Gastrocnemius medialis (tissue), 4 donors: ENCODE results near the gene PHKA2. TPM values are rescaled to one million over a fixed set of nuclear protein-coding genes. Genes with fewer than 3 reads are reported as not detected.
A peak's percentile ranks its signal among the peaks of the same experiment; 100 is the strongest.

Source experiments
- ATAC-seq, 2 donors: fragments of 150-250 bp; one replicate each; pipeline ENCODE4 v1.9.1; 2016
- DNase-seq, 2 donors: peaks; one replicate each; pipeline ENCODE4 v3.0.0-alpha.2; 2019
- H3K27ac ChIP-seq, 4 donors: fragments of 200-600 bp; sonication (generic); 1 replicate in 1 of 4; 2 replicates in 3 of 4; pipeline ENCODE4 v1.5.1; 2016 to 2018; ENCODE audit warnings: mild to moderate bottlenecking in 2 of 4, moderate library complexity in 1 of 4
- H3K27me3 ChIP-seq, 3 donors: fragments of 200-600 bp; sonication (generic) in 2 of 3; 1 replicate in 1 of 3; 2 replicates in 2 of 3; pipeline versions ENCODE4 v1.5.1 to v1.6.0; 2016 to 2019; ENCODE audit warnings: mild to moderate bottlenecking in 1 of 3, moderate library complexity in 1 of 3
- H3K36me3 ChIP-seq, 2 donors: fragments of 200-600 bp; sonication (generic) in 1 of 2; one replicate each; pipeline ENCODE4 v1.5.1; 2017 to 2018
- H3K4me1 ChIP-seq, 2 donors: fragments of 200-600 bp; sonication (generic) in 1 of 2; one replicate each; pipeline ENCODE4 v1.5.1; 2016 to 2017; ENCODE audit warnings: mild to moderate bottlenecking in 2 of 2
- H3K4me3 ChIP-seq, 4 donors: fragments of 200-600 bp; sonication (generic) in 3 of 4; 1 replicate in 1 of 4; 2 replicates in 3 of 4; pipeline ENCODE4 v1.5.1; 2016 to 2019; ENCODE audit warnings: mild to moderate bottlenecking in 2 of 4
- H3K9me3 ChIP-seq, 3 donors: fragments of 200-600 bp; sonication (generic) in 2 of 3; 1 replicate in 1 of 3; 2 replicates in 2 of 3; pipeline ENCODE4 v1.5.1; 2016 to 2019
- POLR2A ChIP-seq, 2 donors: fragments of 450-650 bp; IDR thresholded peaks; one replicate each; pipeline ENCODE4 v1.6.1; 2017; ENCODE audit warnings: antibody characterized with exemption in 2 of 2, mild to moderate bottlenecking in 2 of 2, moderate library complexity in 2 of 2
- in situ Hi-C, 4 donors: fragments of 200-750 bp; cut with MboI; loops; one replicate each; pipeline versions ENCODE4 v1.15.0 to v1.8.0; 2017; ENCODE audit warnings: low sequenced_read_pairs in 4 of 4
- intact Hi-C: fragments of 100-400 bp; cut with DNase I; formaldehyde crosslinking; loops from one replicate; pipeline ENCODE4 v1.15.1; 2023; ENCODE audit warnings: low total_unique reads
- total RNA-seq, 4 donors: library from RNA; depleted of rRNA; stranded (reverse); fragments of >200 nt; gene quantifications; one replicate each; pipeline versions ENCODE4 v1.1.0 to v1.2.3, GENCODE V29; 2016
- TF ChIP-seq, protein P1 (sequence below), 5 experiments: fragments of 450-650 bp in 3 of 5; fragments of 200-600 bp in 2 of 5; sonication (generic) in 2 of 5; IDR thresholded peaks in 4 of 5; conservative IDR thresholded peaks in 1 of 5; 1 replicate in 4 of 5; 2 replicates in 1 of 5; pipeline ENCODE4 v1.5.1; 2016 to 2019; ENCODE audit warnings: antibody characterized with exemption in 5 of 5, mild to moderate bottlenecking in 3 of 5, moderate library complexity in 3 of 5

PHKA2 gene
- total RNA-seq, 4 donors from 2014 or later, result 4.6 to 20.6 (median 11.0) TPM

DNA sequence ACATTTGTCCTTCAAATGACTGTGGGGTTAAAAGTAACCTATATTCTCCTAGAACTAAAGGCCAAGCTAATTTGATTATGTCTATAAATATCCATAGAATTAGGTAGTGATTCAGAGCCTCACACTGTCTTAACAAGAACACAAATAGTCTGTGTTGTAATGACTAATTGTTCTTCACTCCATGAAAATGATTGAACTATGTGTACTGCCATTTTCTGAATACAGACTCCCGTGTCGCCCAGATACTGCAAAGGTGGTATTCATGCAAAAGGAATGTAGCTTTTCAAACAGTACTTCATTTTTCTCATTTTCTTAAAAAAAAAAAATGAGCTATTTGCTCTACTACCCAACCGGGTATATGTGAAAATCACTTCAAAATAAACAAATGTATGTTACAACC lies 11.3 kb upstream of the PHKA2 start:
- H3K9me3 ChIP-seq, result no peaks in the 10 kb centered on the region
- H3K27me3 ChIP-seq, result no peaks in the 10 kb centered on the region
- no peaks in the 10 kb centered on the region for H3K4me1 ChIP-seq
- no peak overlapping the region for H3K27ac ChIP-seq
- DNase-seq (no peak), ATAC-seq (no peak)
- TF ChIP-seq, protein P1, sequence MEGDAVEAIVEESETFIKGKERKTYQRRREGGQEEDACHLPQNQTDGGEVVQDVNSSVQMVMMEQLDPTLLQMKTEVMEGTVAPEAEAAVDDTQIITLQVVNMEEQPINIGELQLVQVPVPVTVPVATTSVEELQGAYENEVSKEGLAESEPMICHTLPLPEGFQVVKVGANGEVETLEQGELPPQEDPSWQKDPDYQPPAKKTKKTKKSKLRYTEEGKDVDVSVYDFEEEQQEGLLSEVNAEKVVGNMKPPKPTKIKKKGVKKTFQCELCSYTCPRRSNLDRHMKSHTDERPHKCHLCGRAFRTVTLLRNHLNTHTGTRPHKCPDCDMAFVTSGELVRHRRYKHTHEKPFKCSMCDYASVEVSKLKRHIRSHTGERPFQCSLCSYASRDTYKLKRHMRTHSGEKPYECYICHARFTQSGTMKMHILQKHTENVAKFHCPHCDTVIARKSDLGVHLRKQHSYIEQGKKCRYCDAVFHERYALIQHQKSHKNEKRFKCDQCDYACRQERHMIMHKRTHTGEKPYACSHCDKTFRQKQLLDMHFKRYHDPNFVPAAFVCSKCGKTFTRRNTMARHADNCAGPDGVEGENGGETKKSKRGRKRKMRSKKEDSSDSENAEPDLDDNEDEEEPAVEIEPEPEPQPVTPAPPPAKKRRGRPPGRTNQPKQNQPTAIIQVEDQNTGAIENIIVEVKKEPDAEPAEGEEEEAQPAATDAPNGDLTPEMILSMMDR (IDR thresholded peaks at IDR 0.05 in 4 of 5, conservative IDR thresholded peaks at IDR 0.05 in 1 of 5), result no peak
- no peak for TF ChIP-seq POLR2A (IDR thresholded peaks at IDR 0.05)
- H3K4me3 ChIP-seq, result no peak overlapping the region
- in situ Hi-C loops (loop anchor here in 2 of 4 donors (25.0 kb wide), 1 partner anchor 342 kb away; the partner anchor contains the start of gene PDHA1 (in 2 of the 2)), intact Hi-C loops (no loop called here)
- no peaks in the 10 kb centered on the region for H3K36me3 ChIP-seq

DNA sequence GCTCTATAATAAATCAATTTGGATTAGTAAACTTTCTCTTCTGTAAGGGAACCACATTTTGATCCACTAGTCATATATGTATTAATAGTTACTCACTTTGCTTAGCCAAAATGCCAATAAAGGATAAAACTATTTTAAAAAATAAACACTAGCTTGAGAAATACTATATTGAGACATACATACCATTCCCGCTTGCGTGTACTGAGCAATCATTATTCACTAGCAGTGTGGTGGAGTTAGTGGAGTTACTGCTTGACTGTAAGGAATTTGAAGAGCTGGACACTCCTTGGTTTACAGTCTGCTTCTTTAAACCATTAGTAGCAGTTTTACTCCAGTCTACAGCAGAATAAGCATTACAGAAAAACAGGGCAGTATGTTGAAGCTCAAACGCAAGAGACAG lies 10.8 kb upstream of the PHKA2 start:
- Histone ChIP-seq H3K36me3 (no peaks in the 10 kb centered on the region), H3K4me3 (no peak overlapping the region), H3K9me3 (no peaks in the 10 kb centered on the region), H3K27me3 (no peaks in the 10 kb centered on the region), H3K4me1 (no peaks in the 10 kb centered on the region), H3K27ac (no peak overlapping the region)
- no peak for TF ChIP-seq POLR2A (IDR thresholded peaks at IDR 0.05)
- TF ChIP-seq, protein P1 (IDR thresholded peaks at IDR 0.05 in 4 of 5, conservative IDR thresholded peaks at IDR 0.05 in 1 of 5), result no peak
- DNase-seq (no peak), ATAC-seq (no peak)
- intact Hi-C loops (no loop called here), in situ Hi-C loops (loop anchor here in 2 of 4 donors (25.0 kb wide), 1 partner anchor 343 kb away; the partner anchor contains the start of gene PDHA1 (in 2 of the 2))

DNA sequence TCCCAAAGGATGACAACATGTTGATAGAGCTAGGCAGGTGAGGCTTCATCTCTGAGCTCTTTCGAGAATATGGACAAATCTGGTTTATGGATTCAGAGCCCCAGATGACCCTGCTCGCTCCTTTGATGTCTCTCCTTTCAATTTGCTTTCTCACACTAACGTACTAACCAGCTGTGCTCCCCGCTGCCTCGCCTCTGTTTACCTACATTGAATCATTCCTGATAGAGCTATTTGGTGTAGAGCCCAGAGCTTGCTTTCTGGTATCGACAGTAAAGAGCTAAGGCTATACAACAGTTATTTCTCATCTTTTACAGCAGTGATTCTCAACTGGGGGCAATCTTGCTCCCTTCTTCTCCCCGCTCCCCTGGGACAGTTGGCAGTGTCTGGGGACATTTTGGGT lies 8.9 kb upstream of the PHKA2 start:
- Histone ChIP-seq H3K36me3 (no peaks in the 10 kb centered on the region), H3K27me3 (no peaks in the 10 kb centered on the region), H3K9me3 (no peaks in the 10 kb centered on the region), H3K4me3 (no peak overlapping the region), H3K4me1 (no peaks in the 10 kb centered on the region), H3K27ac (no peak overlapping the region)
- intact Hi-C loops, result no loop called here
- ATAC-seq (no peak), DNase-seq (no peak)
- TF ChIP-seq, protein P1 (IDR thresholded peaks at IDR 0.05 in 4 of 5, conservative IDR thresholded peaks at IDR 0.05 in 1 of 5), result no peak
- no peak for TF ChIP-seq POLR2A (IDR thresholded peaks at IDR 0.05)
- in situ Hi-C loops, result loop anchor here in 2 of 4 donors (25.0 kb wide), 1 partner anchor 344 kb away; the partner anchor contains the start of gene PDHA1 (in 2 of the 2)

DNA sequence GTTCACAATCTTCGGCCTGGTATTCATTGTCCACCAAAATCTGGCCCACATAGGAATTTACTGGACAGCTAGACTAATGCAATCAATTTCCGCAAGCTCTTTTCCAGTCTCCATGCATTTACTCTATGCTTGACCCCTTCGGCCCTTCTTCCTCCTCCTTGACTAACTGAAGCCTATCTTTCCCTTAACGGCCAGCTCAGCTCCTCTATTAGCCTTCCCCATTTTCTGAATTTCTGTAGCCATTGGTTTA lies 1.2 kb upstream of the PHKA2 start:
- TF ChIP-seq, protein P1 (IDR thresholded peaks at IDR 0.05 in 4 of 5, conservative IDR thresholded peaks at IDR 0.05 in 1 of 5), result no peak
- TF ChIP-seq POLR2A (IDR thresholded peaks at IDR 0.05), result no peak
- Histone ChIP-seq H3K4me3 (peak overlapping the region; percentile 73 to 86 (median 76)), H3K9me3 (no peaks in the 10 kb centered on the region), H3K27me3 (no peaks in the 10 kb centered on the region), H3K4me1 (peaks cover 5 to 10% of the 10 kb centered on the region in 2 donors), H3K36me3 (no peaks in the 10 kb centered on the region), H3K27ac (peak overlapping the region; percentile 88 to 96 (median 92))
- DNase-seq (no peak), ATAC-seq (peak; percentile 6 to 16)
- in situ Hi-C loops (loop anchor here in 2 of 4 donors (25.0 kb wide), 1 partner anchor 352 kb away; the partner anchor contains the start of gene PDHA1 (in 2 of the 2)), intact Hi-C loops (loop anchor here (5.0 to 10.0 kb wide), 4 partner anchors 53 to 1270 kb away; partner anchors contain the start of genes CDKL5 and PDHA1)
